ENCODE data around the gene CCDC83.

CCDC83 gene
- 0 to 0.07 reads per million in 2 donors for total RNA-seq

GRCh38 chr11:85855341-85855656 is at the start of gene CCDC83:
TSS of gene CCDC83 (plus strand) at chr11:85855383. CDS start at chr11:85865124, 9,741 bp downstream.
- DNase-seq: no peak

GRCh38 chr11:85805387-85805786 is 49.8 kb upstream of the CCDC83 start:
- DNase-seq: no peak

- DNase-seq: no peak
Observed at GRCh38 chr11:85806016-85806415, 49.2 kb upstream of the CCDC83 start.

GRCh38 chr11:85806876-85807275 is 48.3 kb upstream of the CCDC83 start:
- DNase-seq: no peak

GRCh38 chr11:85809191-85809590 is 46.0 kb upstream of the CCDC83 start:
- no peak for DNase-seq

- no peak for DNase-seq
Observed at GRCh38 chr11:85809863-85810262, 45.3 kb upstream of the CCDC83 start.

- DNase-seq: no peak
Observed at GRCh38 chr11:85810521-85810870, 44.7 kb upstream of the CCDC83 start.

GRCh38 chr11:85810871-85811611 is 44.1 kb upstream of the CCDC83 start, which contains the start of gene SYTL2:
TSS of gene SYTL2 (minus strand) at chr11:85811141. CDS start at chr11:85757725, 53,416 bp downstream.
- peak; percentile 73 for DNase-seq

- DNase-seq: no peak
Observed at GRCh38 chr11:85811624-85812023, 43.6 kb upstream of the CCDC83 start.

- DNase-seq: no peak
Observed at GRCh38 chr11:85813721-85814120, 41.5 kb upstream of the CCDC83 start.

GRCh38 chr11:85815186-85815931 is 39.8 kb upstream of the CCDC83 start:
- DNase-seq: no peak

GRCh38 chr11:85819441-85819840 is 35.7 kb upstream of the CCDC83 start:
- no peak for DNase-seq

- no peak for DNase-seq
Observed at GRCh38 chr11:85821636-85822035, 33.5 kb upstream of the CCDC83 start.

GRCh38 chr11:85822814-85823213 is 32.4 kb upstream of the CCDC83 start:
- no peak for DNase-seq

GRCh38 chr11:85823816-85824215 is 31.4 kb upstream of the CCDC83 start:
- peak; percentile 57 for DNase-seq

GRCh38 chr11:85825616-85826015 is 29.6 kb upstream of the CCDC83 start:
- DNase-seq: no peak

- no peak for DNase-seq
Observed at GRCh38 chr11:85826116-85826855, 28.9 kb upstream of the CCDC83 start.

GRCh38 chr11:85827748-85828639 is 27.2 kb upstream of the CCDC83 start:
- no peak for DNase-seq

- DNase-seq: no peak
Observed at GRCh38 chr11:85828640-85828978, 26.6 kb upstream of the CCDC83 start.

GRCh38 chr11:85829172-85829571 is 26.0 kb upstream of the CCDC83 start:
- no peak for DNase-seq

- no peak for DNase-seq
Observed at GRCh38 chr11:85831050-85831449, 24.1 kb upstream of the CCDC83 start.

- no peak for DNase-seq
Observed at GRCh38 chr11:85835263-85835662, 19.9 kb upstream of the CCDC83 start.

GRCh38 chr11:85835729-85836128 is 19.5 kb upstream of the CCDC83 start:
- no peak for DNase-seq
